Measurements from ENCODE around the gene KRI1.

DNA sequence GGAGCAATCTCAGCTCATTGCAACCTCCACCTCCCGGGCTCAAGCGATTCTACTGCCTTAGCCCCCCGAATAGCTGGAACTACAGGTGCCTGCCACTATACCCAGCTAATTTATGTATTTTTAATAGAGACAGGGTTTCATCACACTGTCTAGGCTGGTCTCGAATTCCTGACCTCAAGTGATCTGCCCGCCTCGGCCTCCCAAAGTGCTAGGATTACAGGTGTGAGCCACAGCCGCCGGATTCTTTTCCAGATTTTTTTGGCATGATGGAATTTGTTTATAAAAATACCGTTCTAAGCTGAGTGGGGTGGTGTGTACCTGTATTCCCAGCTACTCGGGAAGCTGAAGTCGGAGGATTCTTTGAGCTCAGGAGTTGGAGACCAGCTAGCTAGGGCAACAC, 28.1 kb downstream of the KRI1 start:
- TF ChIP-seq EZH2 (IDR thresholded peaks at IDR 0.05; ENCODE audit: low read depth), result no peak
- TF ChIP-seq, protein P1, sequence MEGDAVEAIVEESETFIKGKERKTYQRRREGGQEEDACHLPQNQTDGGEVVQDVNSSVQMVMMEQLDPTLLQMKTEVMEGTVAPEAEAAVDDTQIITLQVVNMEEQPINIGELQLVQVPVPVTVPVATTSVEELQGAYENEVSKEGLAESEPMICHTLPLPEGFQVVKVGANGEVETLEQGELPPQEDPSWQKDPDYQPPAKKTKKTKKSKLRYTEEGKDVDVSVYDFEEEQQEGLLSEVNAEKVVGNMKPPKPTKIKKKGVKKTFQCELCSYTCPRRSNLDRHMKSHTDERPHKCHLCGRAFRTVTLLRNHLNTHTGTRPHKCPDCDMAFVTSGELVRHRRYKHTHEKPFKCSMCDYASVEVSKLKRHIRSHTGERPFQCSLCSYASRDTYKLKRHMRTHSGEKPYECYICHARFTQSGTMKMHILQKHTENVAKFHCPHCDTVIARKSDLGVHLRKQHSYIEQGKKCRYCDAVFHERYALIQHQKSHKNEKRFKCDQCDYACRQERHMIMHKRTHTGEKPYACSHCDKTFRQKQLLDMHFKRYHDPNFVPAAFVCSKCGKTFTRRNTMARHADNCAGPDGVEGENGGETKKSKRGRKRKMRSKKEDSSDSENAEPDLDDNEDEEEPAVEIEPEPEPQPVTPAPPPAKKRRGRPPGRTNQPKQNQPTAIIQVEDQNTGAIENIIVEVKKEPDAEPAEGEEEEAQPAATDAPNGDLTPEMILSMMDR (conservative IDR thresholded peaks at IDR 0.05), result no peak
